A673 (cell line): ENCODE data around the gene MCM9.

Experiments
- EZH2 ChIP-seq: fragments of 200-600 bp; sonication (generic); IDR thresholded peaks from 2 replicates; pipeline ENCODE4 v1.6.1; 2017; ENCODE audit warnings: borderline replicate concordance, low read depth, mild to moderate bottlenecking, mixed read lengths, antibody characterized with exemption, low read length; ENCODE audit not compliant: poor library complexity, severe bottlenecking
- TF ChIP-seq, protein P1 (sequence below): fragments of 300-800, 200-600 bp; sonication (generic); conservative IDR thresholded peaks from 2 replicates; pipeline ENCODE4 v1.5.1; 2017; ENCODE audit warnings: low read depth, mild to moderate bottlenecking, antibody characterized with exemption, low read length, moderate library complexity, mixed read lengths

DNA sequence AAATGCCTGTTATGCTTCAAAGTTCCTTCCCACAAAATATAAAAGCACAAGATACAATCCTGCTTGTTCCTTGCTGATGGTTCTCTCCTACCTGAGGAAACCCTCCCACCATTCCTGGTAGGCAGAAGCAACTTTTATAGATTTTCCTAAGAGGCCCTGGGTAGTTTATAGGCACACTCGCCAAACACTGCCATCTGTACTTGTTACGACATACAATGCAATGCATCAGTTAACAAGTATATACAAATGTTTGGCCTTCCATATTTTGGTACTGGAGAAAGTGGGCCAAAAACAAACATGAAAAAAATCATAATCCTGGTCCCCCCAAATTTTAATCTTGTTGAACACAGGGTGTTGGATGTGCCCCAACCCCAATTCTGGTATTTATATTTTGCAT lies 16.6 kb downstream of the MCM9 start:
- TF ChIP-seq, protein P1, sequence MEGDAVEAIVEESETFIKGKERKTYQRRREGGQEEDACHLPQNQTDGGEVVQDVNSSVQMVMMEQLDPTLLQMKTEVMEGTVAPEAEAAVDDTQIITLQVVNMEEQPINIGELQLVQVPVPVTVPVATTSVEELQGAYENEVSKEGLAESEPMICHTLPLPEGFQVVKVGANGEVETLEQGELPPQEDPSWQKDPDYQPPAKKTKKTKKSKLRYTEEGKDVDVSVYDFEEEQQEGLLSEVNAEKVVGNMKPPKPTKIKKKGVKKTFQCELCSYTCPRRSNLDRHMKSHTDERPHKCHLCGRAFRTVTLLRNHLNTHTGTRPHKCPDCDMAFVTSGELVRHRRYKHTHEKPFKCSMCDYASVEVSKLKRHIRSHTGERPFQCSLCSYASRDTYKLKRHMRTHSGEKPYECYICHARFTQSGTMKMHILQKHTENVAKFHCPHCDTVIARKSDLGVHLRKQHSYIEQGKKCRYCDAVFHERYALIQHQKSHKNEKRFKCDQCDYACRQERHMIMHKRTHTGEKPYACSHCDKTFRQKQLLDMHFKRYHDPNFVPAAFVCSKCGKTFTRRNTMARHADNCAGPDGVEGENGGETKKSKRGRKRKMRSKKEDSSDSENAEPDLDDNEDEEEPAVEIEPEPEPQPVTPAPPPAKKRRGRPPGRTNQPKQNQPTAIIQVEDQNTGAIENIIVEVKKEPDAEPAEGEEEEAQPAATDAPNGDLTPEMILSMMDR: no peak
- no peak for TF ChIP-seq EZH2
